NCI-H526 treated with DMSO at 0.1 percent for 48 hours (cell line): Measurements from ENCODE around the gene ALOX5AP.

Source experiments
- DNase-seq: peaks from one replicate; lab custom pipeline; 2025; lab: John Stamatoyannopoulos, UW

Gene ALOX5AP

GRCh38 chr13:30797847-30798535 is 62.6 kb downstream of the ALOX5AP start:
- DNase-seq: no peak

- DNase-seq: no peak
Observed at GRCh38 chr13:30798776-30799355, 63.5 kb downstream of the ALOX5AP start.

GRCh38 chr13:30799356-30799824 is 64.0 kb downstream of the ALOX5AP start:
- DNase-seq: no peak

- no peak for DNase-seq
Observed at GRCh38 chr13:30800107-30800506, 64.8 kb downstream of the ALOX5AP start.

GRCh38 chr13:30802501-30802900 is 67.2 kb downstream of the ALOX5AP start:
- no peak for DNase-seq

GRCh38 chr13:30802953-30803478 is 67.7 kb downstream of the ALOX5AP start:
- DNase-seq: peak; percentile 83

- DNase-seq: no peak
Observed at GRCh38 chr13:30803749-30804148, 68.4 kb downstream of the ALOX5AP start.

- DNase-seq: no peak
Observed at GRCh38 chr13:30804474-30804873, 69.1 kb downstream of the ALOX5AP start.

GRCh38 chr13:30805132-30805537 is 69.8 kb downstream of the ALOX5AP start:
- no peak for DNase-seq

- DNase-seq: peak; percentile 91
Observed at GRCh38 chr13:30805603-30806011, 70.3 kb downstream of the ALOX5AP start.

- DNase-seq: no peak
Observed at GRCh38 chr13:30806784-30807183, 71.4 kb downstream of the ALOX5AP start.

GRCh38 chr13:30807392-30807791 is 72.0 kb downstream of the ALOX5AP start:
- no peak for DNase-seq

- no peak for DNase-seq
Observed at GRCh38 chr13:30808600-30808999, 73.3 kb downstream of the ALOX5AP start.

- no peak for DNase-seq
Observed at GRCh38 chr13:30809787-30810186, 74.4 kb downstream of the ALOX5AP start.

GRCh38 chr13:30810261-30810701 is 74.9 kb downstream of the ALOX5AP start:
- DNase-seq: no peak

GRCh38 chr13:30810801-30811200 is 75.5 kb downstream of the ALOX5AP start:
- DNase-seq: no peak
